Measurements from ENCODE around the gene COL4A2. TPM values are rescaled to one million over a fixed set of nuclear protein-coding genes. Genes with fewer than 3 reads are reported as not detected.

COL4A2 gene
- total RNA-seq, 1 donor from 2014 or later: not detected

GRCh38 chr13:110540871-110541525 lies 233.9 kb downstream of the COL4A2 start:
- CTCF ChIA-PET: no interaction called here
- TF ChIP-seq CTCF (IDR thresholded peaks at IDR 0.05): no peak
- Mint-ChIP-seq H3K4me3 (no peak overlapping the region), H3K27me3 (no peaks in the 10 kb centered on the region), H3K9me3 (no peaks in the 10 kb centered on the region), H3K4me1 (peaks cover 26% of the 10 kb centered on the region), H3K36me3 (ENCODE audit: low read depth) (no peaks in the 10 kb centered on the region), H3K27ac (no peak overlapping the region)
- ATAC-seq (ENCODE audit: low read depth): no peak
- POLR2A ChIA-PET: no interaction called here
- DNase-seq: no peak
- intact Hi-C loops (cut with micrococcal nuclease): no loop called here

GRCh38 chr13:110541526-110541920 lies 234.4 kb downstream of the COL4A2 start:
- Mint-ChIP-seq H3K4me1 (peaks cover 22% of the 10 kb centered on the region), H3K27ac (no peak overlapping the region), H3K4me3 (no peak overlapping the region), H3K36me3 (ENCODE audit: low read depth) (no peaks in the 10 kb centered on the region), H3K9me3 (no peaks in the 10 kb centered on the region), H3K27me3 (no peaks in the 10 kb centered on the region)
- no peak for TF ChIP-seq CTCF (IDR thresholded peaks at IDR 0.05)
- intact Hi-C loops (cut with micrococcal nuclease): no loop called here
- CTCF ChIA-PET: no interaction called here
- DNase-seq: no peak
- no peak for ATAC-seq (ENCODE audit: low read depth)
- POLR2A ChIA-PET: no interaction called here

GRCh38 chr13:110542169-110542796 lies 235.2 kb downstream of the COL4A2 start:
- Mint-ChIP-seq H3K36me3 (ENCODE audit: low read depth) (no peaks in the 10 kb centered on the region), H3K27ac (no peak overlapping the region), H3K27me3 (no peaks in the 10 kb centered on the region), H3K9me3 (no peaks in the 10 kb centered on the region), H3K4me1 (peaks cover 18% of the 10 kb centered on the region), H3K4me3 (no peak overlapping the region)
- POLR2A ChIA-PET: no interaction called here
- ATAC-seq (ENCODE audit: low read depth) (no peak), DNase-seq (no peak)
- CTCF ChIA-PET: no interaction called here
- TF ChIP-seq CTCF (IDR thresholded peaks at IDR 0.05): no peak
- intact Hi-C loops (cut with micrococcal nuclease): no loop called here

- ChIA-PET POLR2A (no interaction called here), CTCF (no interaction called here)
- no peaks in the 10 kb centered on the region for H3K36me3 Mint-ChIP-seq (ENCODE audit: low read depth)
- peaks cover 2% of the 10 kb centered on the region for H3K4me1 Mint-ChIP-seq
- no peaks in the 10 kb centered on the region for H3K27me3 Mint-ChIP-seq
- H3K9me3 Mint-ChIP-seq: no peaks in the 10 kb centered on the region
- H3K27ac Mint-ChIP-seq: no peak overlapping the region
- H3K4me3 Mint-ChIP-seq: no peak overlapping the region
- DNase-seq: no peak
- no peak for TF ChIP-seq CTCF (IDR thresholded peaks at IDR 0.05)
- ATAC-seq (ENCODE audit: low read depth): no peak
- intact Hi-C loops (cut with micrococcal nuclease): no loop called here
Measured at GRCh38 chr13:110546378-110546777, 239.3 kb downstream of the COL4A2 start.

- H3K36me3 Mint-ChIP-seq (ENCODE audit: low read depth): no peaks in the 10 kb centered on the region
- no peak for DNase-seq
- no peaks in the 10 kb centered on the region for H3K9me3 Mint-ChIP-seq
- H3K4me1 Mint-ChIP-seq: peaks cover 2% of the 10 kb centered on the region
- H3K27me3 Mint-ChIP-seq: no peaks in the 10 kb centered on the region
- H3K4me3 Mint-ChIP-seq: no peak overlapping the region
- ChIA-PET POLR2A (no interaction called here), CTCF (no interaction called here)
- H3K27ac Mint-ChIP-seq: no peak overlapping the region
- no peak for TF ChIP-seq CTCF (IDR thresholded peaks at IDR 0.05)
- intact Hi-C loops (cut with micrococcal nuclease): no loop called here
- no peak for ATAC-seq (ENCODE audit: low read depth)
Measured at GRCh38 chr13:110546926-110547325, 239.8 kb downstream of the COL4A2 start.
